Measurements from ENCODE around the gene MTCH1.
"Not testable (repeated sequence)": the region's sequence is repeated elsewhere in the genome, so short reads cannot be mapped to it uniquely, and the experiment has no call there.

The MTCH1 gene

DNA sequence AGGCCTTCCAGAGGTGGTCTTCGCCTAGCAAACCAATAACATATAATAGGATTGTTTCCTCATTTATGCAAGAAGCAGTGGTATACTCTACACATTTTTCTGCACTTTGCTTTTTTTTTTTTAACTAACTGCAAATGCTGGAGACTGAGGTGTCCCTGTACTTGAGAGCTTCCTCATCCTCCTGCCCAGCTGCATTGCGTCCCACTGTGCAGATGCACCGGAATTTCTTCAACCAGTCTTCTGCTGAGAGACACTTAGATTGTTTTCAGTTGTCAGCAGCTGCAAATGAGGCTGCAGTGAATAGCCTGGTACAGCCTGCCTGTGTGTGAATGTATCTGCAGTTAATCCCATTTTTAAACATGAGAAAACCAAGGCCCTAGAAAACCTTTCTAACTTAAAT lies 31.0 kb upstream of the MTCH1 start:
- no peak for DNase-seq

DNA sequence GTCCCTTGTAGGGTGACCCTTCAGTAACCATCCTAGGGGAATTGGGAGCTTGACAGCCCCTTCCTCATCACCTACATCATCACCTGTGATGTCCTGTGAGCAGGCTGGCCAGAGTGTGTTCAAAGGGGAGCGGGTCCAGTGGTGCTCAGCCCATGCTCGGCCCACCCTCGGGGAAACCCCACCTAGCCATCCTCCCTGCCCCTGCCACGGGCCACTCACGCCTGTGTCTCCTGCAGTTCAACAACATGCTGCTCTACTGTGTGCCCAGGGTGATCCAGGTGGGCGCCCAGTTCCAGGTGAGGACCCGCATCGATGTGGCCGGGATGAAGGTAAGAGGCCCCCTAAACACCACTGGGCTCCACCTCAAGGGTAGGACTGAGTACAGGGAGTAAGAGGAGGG lies 29.5 kb upstream of the MTCH1 start:
- DNase-seq = no peak

GRCh38 chr6:37014667-37015066 lies 28.7 kb upstream of the MTCH1 start:
- DNase-seq = no peak

GRCh38 chr6:37013516-37014491 lies 27.8 kb upstream of the MTCH1 start:
- DNase-seq = no peak

DNA sequence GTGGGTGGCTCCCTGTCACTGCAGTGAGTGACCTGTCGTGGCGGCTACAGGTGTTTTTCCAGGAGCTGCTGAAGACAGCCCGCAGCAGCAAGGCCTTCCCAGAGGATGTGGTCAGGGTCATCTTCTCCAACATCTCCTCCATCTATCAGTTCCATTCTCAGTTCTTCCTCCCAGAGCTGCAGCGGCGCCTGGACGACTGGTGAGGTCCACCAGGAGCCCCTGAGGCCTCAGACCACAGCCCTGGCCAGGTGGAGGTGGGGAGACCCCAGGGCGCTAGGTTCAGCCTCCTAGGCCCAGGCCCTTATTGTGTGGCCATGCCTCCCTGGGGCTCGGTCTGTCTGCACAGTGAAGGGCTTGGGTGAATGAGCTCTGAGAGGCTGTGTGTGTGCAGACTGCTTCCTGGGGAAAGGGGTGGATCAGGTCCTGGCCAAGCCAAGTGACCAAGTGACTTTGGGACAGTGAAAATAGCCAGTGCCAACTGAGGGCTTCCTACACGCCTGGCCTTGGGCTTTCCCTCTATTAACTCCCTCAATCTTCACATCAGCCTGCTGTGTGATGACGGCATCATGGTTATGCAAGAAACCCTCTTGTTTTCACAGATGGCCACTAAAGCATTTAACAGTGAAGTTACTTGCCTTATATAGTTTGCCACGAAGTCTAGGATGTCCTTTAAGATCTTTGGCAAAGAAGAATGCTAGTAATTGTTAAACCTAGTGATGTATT lies 25.8 kb upstream of the MTCH1 start:
- DNase-seq = no peak

GRCh38 chr6:37010402-37010892 lies 24.5 kb upstream of the MTCH1 start:
- no peak for DNase-seq

DNA sequence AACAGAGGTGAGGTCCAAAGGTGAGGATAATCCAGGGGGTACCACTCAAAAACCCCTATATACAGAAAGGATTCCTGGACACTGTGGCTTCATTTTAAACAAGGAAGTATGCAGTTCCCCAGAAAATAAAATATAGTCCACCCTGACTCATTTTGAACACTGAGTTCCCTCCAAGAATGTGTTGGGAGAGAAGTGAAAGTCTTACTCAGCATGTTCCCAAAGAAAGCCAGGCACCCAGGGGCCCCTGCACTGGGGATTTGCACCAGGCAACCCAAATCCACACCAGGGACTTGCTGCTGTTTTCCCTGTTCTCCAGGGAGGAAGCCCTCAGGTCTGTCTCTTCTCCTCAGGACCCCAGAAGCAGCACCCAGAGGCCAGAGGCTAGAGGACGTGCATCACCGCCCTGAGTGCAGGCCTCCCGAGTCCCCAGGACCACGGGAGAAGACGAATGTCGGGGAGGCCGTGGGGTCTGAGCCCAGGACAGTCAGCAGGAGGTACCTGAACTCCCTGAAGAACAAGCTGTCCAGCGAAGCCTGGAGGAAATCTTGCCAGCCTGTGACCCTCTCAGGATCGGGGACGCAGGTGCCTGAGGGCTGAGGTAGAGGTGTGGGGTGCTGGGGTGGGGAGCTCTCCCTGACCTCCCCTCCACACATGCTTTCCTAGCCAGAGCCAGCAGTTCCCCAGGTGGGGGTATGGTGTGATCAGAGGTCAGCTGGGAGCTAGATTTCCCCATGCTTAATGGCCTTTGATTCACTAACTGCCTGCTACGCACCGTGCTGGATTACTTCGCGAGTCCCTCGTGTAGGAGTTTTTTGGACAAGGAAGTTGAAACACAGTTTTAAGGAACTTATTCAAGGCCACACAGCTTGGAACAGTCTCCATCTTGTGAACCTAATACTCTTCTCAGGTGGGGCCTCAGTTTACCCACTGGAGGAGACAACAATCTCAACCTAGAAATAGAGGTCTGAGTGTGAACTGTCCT lies 22.8 kb upstream of the MTCH1 start:
- DNase-seq = no peak

- no peak for DNase-seq
Measured at GRCh38 chr6:37007340-37008043, 21.5 kb upstream of the MTCH1 start.

GRCh38 chr6:37006793-37007339 lies 20.9 kb upstream of the MTCH1 start:
- no peak for DNase-seq

DNA sequence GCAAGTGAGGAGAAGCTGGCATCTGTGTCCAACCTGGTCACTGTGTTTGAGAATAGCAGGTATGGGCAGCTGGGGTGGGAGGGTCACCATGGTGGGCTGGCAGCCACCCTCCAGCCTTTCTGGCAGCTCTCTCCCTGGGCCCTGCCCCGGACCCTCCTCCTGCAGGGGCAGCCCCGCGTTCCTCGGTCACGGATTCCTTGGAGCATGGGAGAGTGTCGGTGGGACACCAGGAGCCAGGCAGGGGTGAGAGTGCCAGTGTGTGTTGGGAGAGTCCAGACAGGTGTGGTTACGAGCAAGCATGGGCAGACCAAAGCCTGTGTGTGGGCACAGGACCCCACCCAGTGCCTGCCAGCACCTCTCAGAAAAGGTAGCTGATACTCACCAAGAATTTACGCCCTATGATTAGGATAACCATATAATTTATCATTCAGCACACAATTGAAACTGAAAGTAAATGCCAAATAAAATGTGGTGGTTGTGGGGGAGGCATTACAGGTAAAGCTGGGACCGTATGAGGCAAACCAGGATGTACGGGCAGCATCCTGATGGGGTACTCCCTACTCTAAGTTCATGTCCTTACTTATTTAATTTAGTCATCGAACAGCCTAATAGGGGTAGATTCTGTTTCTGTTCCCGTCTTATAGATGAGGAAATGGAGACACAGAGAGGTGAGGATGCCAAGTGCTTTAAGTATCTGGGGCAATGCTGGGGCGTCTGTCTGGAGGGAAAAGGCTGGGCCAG lies 20.0 kb upstream of the MTCH1 start:
- DNase-seq = no peak

- DNase-seq = no peak
Measured at GRCh38 chr6:37005061-37005810, 19.2 kb upstream of the MTCH1 start, which contains the start of gene FGD2. FGD2 (plus strand) TSS chr6:37005655; CDS start chr6:37005818, 163 bp downstream.

DNA sequence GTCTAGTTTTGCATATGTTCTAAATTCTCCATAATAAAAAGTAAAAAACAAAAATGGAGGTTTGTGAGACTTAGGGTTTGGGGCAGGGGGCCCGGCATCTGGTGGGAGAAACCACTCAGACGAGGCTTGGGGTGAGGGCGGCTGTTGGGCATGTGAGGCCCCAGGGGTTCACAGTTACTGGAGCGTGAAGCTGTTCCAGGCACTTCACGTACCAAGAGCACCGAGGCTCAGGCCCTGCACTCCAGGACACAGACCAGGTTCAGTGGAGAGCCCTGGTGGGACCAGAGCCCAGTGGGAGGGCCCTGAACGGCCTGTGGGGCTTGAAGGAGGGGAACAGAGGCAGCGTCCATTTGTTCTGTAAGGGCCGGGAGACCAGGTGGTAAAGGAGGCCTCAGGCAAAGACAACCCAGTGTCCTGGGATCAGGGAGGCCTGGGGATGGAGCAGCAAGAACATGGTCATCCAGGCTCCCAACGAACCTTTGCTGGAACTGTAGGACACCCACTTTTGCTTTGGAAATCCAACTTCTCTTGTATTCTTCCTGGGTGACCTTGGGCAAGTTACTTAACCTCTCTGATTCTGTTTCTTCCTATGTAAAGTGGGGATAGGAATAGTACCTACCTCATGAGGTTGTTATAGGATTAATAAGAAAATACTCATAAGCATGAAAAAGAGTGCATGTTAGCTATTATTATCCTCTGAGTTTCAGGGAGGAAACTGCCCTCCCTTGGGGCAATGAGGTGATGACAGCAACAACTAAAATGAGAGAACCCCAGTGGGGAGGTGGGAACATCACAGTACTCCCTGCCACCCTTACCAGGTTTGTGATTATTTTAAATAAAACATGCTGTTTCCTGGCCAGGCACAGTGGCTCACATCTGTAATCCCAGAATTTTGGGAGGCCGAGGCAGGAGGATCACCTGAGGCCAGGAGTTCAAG lies 18.3 kb upstream of the MTCH1 start:
- DNase-seq = no peak

DNA sequence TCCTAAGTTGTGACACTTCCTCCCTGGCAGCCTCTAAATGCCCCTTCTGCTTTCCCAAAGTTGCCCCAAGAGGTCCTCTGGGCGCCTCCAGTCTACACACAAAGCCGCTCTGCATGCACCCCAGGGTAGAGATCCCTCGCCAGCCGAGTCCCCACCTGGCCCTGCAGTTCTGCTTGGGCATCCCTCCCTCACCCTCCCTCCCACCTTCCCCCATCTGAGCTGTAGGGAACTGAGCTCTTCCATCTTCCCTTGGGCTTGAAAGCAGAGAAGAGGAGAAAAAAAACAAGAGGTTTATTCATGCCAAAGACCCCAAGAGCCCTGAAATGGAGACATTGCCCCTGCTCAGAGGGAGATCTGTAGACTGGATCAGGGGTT lies 13.7 kb upstream of the MTCH1 start:
- no peak for DNase-seq

DNA sequence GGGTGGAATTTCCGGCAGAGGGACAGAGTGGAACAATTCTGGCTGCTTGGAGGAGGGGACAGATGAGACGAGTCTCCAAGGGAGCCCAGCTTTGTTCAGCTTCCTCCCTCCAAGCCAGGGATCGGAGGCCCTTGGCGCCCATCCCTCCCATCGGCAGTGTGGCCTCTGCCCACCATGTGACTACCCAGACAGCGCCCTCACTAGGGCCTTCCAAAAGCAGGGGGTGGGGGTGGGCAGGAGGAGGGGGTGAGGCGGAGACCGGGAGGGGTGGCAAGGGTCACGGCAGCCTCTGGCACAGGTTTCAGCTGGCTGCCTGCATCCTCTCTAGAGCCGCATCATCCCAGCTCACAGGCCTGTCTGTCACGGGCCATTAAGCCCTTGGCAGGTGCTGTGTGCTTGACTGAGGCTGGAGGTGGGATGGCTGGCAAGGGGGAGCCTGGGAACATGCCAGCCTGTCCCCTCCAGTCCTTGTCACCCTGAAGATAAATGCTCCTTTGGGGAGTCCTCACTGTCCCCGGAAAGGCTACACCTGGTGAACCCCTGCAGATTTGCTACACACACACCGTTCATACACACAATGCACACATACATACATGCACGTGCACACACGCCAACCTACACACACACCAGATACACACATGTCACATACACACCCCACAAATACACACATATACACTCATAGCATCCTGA lies 13.2 kb upstream of the MTCH1 start:
- no peak for DNase-seq

GRCh38 chr6:36998723-36999038 lies 12.7 kb upstream of the MTCH1 start:
- no peak for DNase-seq

DNA sequence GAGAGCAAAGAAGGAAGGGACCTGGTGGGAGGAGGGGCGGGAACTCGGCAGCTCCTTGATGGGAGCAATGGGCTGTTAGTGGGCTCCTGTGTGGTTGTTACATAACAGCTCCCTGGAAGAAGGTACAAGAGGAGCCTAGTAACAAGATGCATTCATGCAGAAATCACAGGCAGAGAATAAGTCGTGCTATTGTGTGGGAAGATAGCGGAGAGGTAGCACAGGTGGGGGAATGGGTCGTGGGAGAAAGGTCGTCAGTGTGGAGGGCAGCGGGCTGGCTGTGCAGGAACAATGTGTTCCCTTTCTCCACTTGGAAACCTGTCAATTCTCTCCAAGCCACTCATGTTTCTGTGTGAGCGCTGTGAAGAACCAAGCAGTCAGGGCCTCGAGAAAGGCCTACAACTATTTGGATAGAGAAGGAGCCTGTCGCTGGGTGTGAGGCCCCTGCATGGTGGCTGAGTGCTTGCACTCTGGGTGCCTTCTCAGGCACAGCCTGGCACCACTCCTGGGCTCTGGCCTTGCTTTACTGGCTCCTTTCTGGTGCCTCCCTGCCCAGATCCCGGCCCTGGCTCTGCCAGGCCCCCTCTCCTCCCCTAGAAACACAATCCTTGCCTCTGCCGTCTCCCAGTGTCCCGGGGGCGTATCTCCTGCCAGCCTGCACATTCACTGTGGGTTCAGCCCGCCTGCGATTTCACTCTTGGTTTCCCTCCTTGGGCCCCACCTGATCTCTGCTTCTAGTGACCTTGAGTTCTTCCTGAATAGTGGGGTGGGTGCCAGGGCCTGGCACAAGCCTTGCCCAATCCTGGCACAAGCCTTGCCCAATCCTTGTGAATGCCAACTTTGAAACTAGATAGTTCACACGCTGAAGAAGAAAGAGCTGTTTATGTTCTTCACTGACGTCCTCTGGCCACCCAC lies 12.1 kb upstream of the MTCH1 start:
- peak; percentile 59 for DNase-seq

DNA sequence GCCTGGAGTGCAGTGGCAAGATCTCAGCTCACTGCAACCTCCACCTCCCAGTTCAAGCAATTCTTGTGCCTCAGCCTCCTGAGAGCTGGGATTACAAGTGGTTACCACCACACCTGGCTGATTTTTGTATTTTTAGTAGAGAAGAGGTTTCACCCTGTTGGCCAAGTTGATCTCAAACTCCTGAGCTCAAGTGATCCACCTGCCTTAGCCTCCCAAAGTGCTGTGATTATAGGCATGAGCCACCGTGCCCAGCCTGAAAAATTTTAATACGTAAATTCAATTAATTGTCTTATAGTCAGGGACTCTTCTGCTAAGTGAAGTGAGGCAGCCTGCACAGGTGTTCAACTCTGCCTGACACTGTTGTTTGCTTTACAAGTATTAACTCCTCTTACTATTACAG lies 4.4 kb upstream of the MTCH1 start:
- not testable (repeated sequence) for DNase-seq
